Spinal cord (tissue), 10 donors: ENCODE data around the gene TASP1. TPM values are rescaled to one million over a fixed set of nuclear protein-coding genes. Genes with fewer than 3 reads are reported as not detected.
A peak's percentile ranks its signal among the peaks of the same experiment; 100 is the strongest.
"Not testable (repeated sequence)": the region's sequence is repeated elsewhere in the genome, so short reads cannot be mapped to it uniquely, and the experiment has no call there.

Experiments used
- DNase-seq, 6 donors: peaks; one replicate each; pipeline versions ENCODE4 v3.0.0 to v3.0.0-alpha.2; 2013 to 2015; ENCODE audit warnings: low spot score in 6 of 6, low read depth in 4 of 6
- H3K27ac ChIP-seq: one replicate; pipeline ENCODE4 v1.5.1; 2013; ENCODE audit warnings: low read depth, low read length, control low read depth
- H3K27me3 ChIP-seq: one replicate; pipeline ENCODE4 v1.6.1; 2013; ENCODE audit warnings: low read length; ENCODE audit not compliant: control insufficient read depth, insufficient read depth
- H3K36me3 ChIP-seq: one replicate; pipeline ENCODE4 v1.6.1; 2013; ENCODE audit warnings: low read length; ENCODE audit not compliant: control insufficient read depth, insufficient read depth
- H3K4me1 ChIP-seq: one replicate; pipeline ENCODE4 v1.6.1; 2013; ENCODE audit warnings: low read length; ENCODE audit not compliant: control insufficient read depth, insufficient read depth
- H3K4me3 ChIP-seq: one replicate; pipeline ENCODE4 v1.5.1; 2013; ENCODE audit warnings: low read depth, low read length, control low read depth
- H3K9me3 ChIP-seq: one replicate; pipeline ENCODE4 v1.6.1; 2013; ENCODE audit warnings: low read length; ENCODE audit not compliant: control insufficient read depth, insufficient read depth
- WGBS: methylation state at CpG from one replicate; pipeline ENCODE4 v1.1.5; 2013; ENCODE audit warnings: missing lambda C conversion rate; ENCODE audit not compliant: insufficient coverage; 5-methylcytosine and 5-hydroxymethylcytosine counted together
- polyA plus RNA-seq, 2 donors: library from polyadenylated mRNA; unstranded; fragments of 120-200 nt; gene quantifications; one replicate each; pipeline ENCODE4 v1.2.1, GENCODE V29; 2013; ENCODE audit not compliant: insufficient read length in 2 of 2
- total RNA-seq, 2 donors: library from RNA; depleted of rRNA in 1 of 2; stranded (reverse); fragments of 120-200 nt in 1 of 2; fragments of >200 nt in 1 of 2; gene quantifications; one replicate each; pipeline versions ENCODE4 v1.2.3 to v1.2.4, GENCODE V29; 2013 to 2014
- donor health status: healthy.

TASP1 gene
- total and polyA plus RNA-seq, 4 donors, result 8.9 to 20.4 (median 14.5) TPM

DNA sequence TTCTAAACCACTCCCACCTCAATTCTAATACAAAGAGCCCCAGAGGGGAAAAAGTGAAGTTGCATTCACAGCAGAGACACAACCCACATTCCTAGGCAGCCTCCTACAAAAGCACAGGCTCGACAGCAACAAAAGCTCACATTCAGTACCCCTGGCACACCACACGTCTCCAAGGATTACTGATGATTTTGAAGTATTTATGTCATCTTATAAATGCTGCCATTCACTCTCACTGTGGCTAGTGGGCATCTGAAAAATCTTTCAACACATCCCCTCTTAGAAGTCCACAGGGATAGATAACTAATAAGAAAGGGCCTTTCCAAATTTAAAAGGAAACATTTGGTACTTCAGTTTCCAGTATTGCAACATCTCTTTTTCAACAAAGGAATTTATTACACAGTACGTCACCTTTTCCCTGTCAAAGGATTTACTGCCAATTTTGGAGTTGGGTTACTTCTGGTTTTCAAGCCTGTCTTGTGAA lies 146.7 kb downstream of the TASP1 start:
- no peaks in the 10 kb centered on the region for H3K36me3 ChIP-seq

DNA sequence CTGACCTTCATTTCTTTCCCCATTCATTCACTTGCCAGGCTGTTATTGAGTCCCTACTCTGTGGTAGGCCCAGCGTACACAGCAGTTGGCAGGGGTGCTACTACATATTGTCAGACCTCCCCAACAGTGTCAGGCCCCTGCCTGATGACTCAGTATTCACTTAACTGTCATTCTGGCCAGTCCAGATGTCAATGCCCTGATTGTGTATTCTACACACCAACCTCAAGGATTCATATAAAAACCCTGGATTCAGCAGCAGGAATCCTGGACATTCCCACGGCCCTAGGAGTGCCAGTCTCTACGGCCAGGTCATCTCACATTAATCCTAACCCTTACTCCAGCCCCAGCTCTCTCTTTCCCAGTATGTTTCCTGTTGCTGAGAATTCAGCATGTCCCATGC lies 151.5 kb downstream of the TASP1 start:
- WGBS, result 89% methylated on average over 3 of the region's 3 CpGs
- no peak for DNase-seq

More for the DNA sequence above, 146.7 kb downstream of the TASP1 start:
- WGBS, result no CpG with 5 or more reads among the region's 3 CpGs
- Histone ChIP-seq H3K27ac (peak overlapping the region; percentile 11), H3K4me3 (no peak overlapping the region), H3K9me3 (peaks cover under 1% of the 10 kb centered on the region), H3K4me1 (no peaks in the 10 kb centered on the region), H3K27me3 (no peaks in the 10 kb centered on the region)
- DNase-seq, result peak in 3 of 6 donors; percentile 7 to 36 (median 30)

GRCh38 chr20:13486694-13487093 lies 152.0 kb downstream of the TASP1 start:
- Histone ChIP-seq H3K27ac (no peak overlapping the region), H3K4me1 (no peaks in the 10 kb centered on the region), H3K4me3 (no peak overlapping the region), H3K27me3 (no peaks in the 10 kb centered on the region), H3K36me3 (no peaks in the 10 kb centered on the region), H3K9me3 (peaks cover 3% of the 10 kb centered on the region)
- WGBS, result 97% methylated on average over 4 of the region's 5 CpGs
- no peak for DNase-seq

More for the DNA sequence above, 151.5 kb downstream of the TASP1 start:
- peaks cover 3% of the 10 kb centered on the region for H3K9me3 ChIP-seq
- H3K36me3 ChIP-seq, result no peaks in the 10 kb centered on the region
- H3K27me3 ChIP-seq, result no peaks in the 10 kb centered on the region
- no peak overlapping the region for H3K27ac ChIP-seq
- H3K4me1 ChIP-seq, result no peaks in the 10 kb centered on the region
- H3K4me3 ChIP-seq, result no peak overlapping the region

- H3K36me3 ChIP-seq, result no peaks in the 10 kb centered on the region
- H3K4me3 ChIP-seq, result no peak overlapping the region
- WGBS, result no CpG with 5 or more reads among the region's 3 CpGs
- peaks cover 3% of the 10 kb centered on the region for H3K9me3 ChIP-seq
- no peaks in the 10 kb centered on the region for H3K4me1 ChIP-seq
- H3K27ac ChIP-seq, result no peak overlapping the region
- no peak for DNase-seq
- no peaks in the 10 kb centered on the region for H3K27me3 ChIP-seq
These were observed 153.2 kb downstream of the TASP1 start for GRCh38 chr20:13485576-13485975.

GRCh38 chr20:13485019-13485418 lies 153.7 kb downstream of the TASP1 start:
- not testable (repeated sequence) for DNase-seq, H3K27ac ChIP-seq, H3K4me1 ChIP-seq, H3K36me3 ChIP-seq, H3K9me3 ChIP-seq, H3K27me3 ChIP-seq, H3K4me3 ChIP-seq
- no CpG with 5 or more reads among the region's 1 CpG for WGBS

GRCh38 chr20:13483472-13483871 lies 155.3 kb downstream of the TASP1 start:
- not testable (repeated sequence) for H3K36me3 ChIP-seq, H3K4me1 ChIP-seq, H3K9me3 ChIP-seq, H3K27me3 ChIP-seq, H3K27ac ChIP-seq, H3K4me3 ChIP-seq, DNase-seq
- WGBS, result no CpG with 5 or more reads among the region's 1 CpG

GRCh38 chr20:13478366-13478765 lies 160.4 kb downstream of the TASP1 start:
- H3K4me3 ChIP-seq, result no peak overlapping the region
- no peaks in the 10 kb centered on the region for H3K27me3 ChIP-seq
- no CpG with 5 or more reads among the region's 2 CpGs for WGBS
- DNase-seq, result no peak
- H3K27ac ChIP-seq, result no peak overlapping the region
- H3K36me3 ChIP-seq, result no peaks in the 10 kb centered on the region
- no peaks in the 10 kb centered on the region for H3K9me3 ChIP-seq
- H3K4me1 ChIP-seq, result no peaks in the 10 kb centered on the region

DNA sequence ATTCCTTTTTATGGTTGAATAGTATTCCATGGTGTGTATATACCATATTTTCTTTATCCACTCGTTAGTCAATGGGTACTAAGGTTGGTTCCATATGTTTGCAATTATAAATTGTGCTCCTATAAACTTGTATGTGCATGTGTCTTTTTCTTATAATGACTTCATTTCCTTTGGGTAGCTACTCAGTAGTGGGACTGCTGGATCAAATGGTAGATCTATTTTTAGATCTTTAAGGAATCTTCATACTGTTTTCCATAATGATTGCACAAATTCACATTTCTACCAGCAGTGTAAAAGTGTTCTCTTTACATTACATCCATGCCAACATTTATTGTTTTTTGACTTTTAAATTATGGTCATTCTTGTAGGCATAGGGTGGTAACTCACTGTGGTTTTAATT lies 164.3 kb downstream of the TASP1 start:
- no peak overlapping the region for H3K27ac ChIP-seq
- no CpG with 5 or more reads among the region's 1 CpG for WGBS
- no peaks in the 10 kb centered on the region for H3K27me3 ChIP-seq
- H3K9me3 ChIP-seq, result no peaks in the 10 kb centered on the region
- no peak for DNase-seq
- H3K4me1 ChIP-seq, result no peaks in the 10 kb centered on the region
- no peak overlapping the region for H3K4me3 ChIP-seq
- no peaks in the 10 kb centered on the region for H3K36me3 ChIP-seq

DNA sequence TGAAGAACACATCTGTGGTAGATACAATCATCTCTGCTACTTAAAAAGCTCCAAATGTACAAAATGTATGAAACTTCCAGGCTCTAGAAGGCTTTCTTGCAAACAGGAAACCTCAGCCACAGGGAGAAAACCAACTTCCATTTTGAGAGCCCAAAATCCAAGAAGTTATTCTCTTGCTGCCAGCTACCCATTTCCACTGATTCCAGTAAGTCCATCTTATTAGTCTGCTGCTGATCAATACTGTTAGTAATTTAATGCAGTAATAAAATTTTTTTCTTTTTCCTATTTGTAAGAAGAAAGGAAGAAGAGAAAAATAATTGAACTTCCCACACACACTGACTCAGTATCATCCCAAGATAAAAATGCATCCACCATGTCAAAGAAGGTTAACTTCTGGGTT lies 169.5 kb downstream of the TASP1 start:
- Histone ChIP-seq H3K27me3 (no peaks in the 10 kb centered on the region), H3K9me3 (no peaks in the 10 kb centered on the region), H3K4me3 (no peak overlapping the region), H3K4me1 (no peaks in the 10 kb centered on the region), H3K27ac (no peak overlapping the region), H3K36me3 (no peaks in the 10 kb centered on the region)
- DNase-seq, result no peak

DNA sequence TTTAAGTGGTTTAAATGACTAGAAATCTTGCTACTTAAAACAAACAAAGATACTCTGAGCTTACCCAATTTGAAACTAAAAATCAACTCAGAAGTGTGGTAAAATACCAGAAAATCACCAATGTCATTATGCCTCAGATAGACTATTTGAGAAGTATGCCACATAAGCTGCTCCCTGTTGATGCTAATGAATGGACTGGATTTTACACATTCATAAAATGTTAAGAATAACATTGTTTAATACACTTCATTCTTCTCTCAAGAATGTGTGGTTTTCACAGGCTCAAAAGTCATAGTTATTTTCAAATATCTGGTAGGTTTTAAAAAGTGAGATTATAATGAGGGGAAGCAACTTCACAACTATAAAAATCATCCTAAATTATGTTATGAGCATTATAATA lies 170.6 kb downstream of the TASP1 start:
- H3K9me3 ChIP-seq, result no peaks in the 10 kb centered on the region
- H3K27ac ChIP-seq, result no peak overlapping the region
- H3K4me3 ChIP-seq, result no peak overlapping the region
- DNase-seq, result no peak
- H3K27me3 ChIP-seq, result no peaks in the 10 kb centered on the region
- H3K4me1 ChIP-seq, result no peaks in the 10 kb centered on the region
- H3K36me3 ChIP-seq, result no peaks in the 10 kb centered on the region
